Stimulated activated CD8-positive, alpha-beta memory T cell treated with anti-CD3 and anti-CD28 coated beads, Interleukin-12 subunit alpha, Interleukin-12 subunit beta, amount 100 ng/mL, for 24 hours (primary cell): ENCODE measurements around the gene PCSK2.

Source experiments
- DNase-seq: peaks from one replicate; pipeline ENCODE4 v3.0.0-alpha.2; 2020; ENCODE audit errors: extremely low read depth

Gene PCSK2

DNA sequence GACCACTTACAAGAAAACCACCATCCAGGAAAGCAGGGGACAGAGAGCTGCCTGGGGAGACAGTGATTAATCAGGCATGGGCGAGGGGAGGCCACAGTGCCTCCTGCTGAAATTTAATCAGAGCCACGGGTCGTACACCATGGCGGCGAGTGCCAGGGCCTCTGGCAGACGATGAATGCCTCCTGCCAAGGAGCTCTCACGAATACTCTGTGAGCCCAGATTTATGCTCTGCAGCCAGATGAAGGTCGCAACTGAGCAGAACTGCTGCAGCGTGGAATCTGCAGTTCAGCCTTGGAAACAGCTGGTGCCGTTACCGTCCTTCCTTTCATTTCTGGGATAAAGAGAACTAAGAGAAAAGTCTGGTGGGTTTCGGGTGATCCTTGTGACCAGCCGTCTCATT is 218.7 kb downstream of the PCSK2 start:
- DNase-seq, result no peak

DNA sequence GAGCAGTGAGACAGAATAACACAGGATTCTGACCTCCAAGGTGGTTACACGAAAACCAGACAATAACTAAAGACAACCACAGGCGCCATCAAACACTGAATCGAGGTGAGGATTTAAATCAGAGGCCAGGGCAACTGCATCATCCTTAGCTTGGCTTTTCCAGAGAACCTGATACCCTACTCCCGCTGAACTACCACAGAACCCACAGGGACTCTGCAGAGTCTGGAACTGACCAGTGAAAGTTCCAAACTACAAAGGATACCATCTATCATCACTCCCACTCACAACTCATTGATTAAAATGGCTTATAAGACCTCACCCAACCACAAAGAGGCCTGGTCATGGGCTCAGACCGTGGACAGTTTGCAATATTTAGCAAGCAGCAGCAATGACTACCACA is 219.3 kb downstream of the PCSK2 start:
- DNase-seq, result no peak

DNA sequence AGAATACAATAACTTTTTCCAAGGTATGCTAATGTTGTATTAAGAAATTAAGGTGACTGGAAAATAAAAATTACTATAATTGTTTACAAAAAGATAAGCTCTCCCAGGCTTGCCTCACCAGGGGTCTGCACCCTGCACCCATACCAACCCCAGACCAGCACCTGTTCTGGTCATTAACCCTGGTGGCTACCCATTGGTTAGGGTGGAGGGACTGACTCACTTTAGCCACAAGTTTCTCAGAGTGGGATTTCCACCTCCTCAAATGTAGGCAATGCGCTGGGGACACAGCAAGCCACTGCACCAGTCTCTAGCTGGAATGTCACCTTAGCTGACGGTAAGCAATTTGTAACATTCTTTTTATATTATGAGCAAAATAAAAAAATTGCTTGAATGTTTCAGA is 221.2 kb downstream of the PCSK2 start:
- no peak for DNase-seq

DNA sequence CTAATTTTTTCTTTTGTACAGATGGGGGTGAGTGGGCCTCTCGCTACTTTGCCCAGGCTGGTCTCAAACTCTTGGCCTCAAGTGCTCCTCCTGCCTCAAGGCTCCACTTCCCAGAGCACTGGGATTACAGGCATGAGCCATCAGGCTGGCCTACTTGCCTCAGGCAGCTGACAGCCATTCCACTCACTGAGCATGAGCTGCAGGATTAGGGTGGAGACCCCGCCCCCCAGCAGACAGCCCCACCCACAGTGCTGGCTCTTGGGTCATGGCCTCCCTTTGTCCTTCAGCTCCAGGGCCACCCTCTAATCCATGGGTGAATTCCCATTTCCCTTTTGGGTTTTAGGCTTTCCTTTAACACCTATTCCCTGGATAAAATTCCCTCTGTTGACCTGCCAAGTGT is 222.2 kb downstream of the PCSK2 start:
- no peak for DNase-seq

DNA sequence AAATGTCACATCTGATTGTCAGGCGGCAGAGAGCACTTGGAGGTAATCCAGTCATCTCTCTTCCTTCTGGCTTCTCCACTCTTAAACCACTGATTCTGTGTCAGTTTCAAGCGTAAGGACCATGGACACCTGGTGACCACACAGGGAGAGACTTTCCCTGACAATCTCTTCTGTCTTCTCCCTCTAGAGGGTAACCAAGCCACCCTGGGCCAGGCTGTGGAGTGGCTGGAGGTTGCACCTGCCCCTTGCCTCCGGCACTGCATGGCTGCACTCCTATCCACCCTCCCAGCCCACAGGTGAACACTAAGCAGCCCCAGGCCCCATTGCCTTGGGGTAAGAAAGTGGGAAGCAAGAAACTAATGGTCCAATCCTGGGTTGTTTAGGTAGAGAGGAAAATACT is 225.6 kb downstream of the PCSK2 start:
- DNase-seq, result no peak

DNA sequence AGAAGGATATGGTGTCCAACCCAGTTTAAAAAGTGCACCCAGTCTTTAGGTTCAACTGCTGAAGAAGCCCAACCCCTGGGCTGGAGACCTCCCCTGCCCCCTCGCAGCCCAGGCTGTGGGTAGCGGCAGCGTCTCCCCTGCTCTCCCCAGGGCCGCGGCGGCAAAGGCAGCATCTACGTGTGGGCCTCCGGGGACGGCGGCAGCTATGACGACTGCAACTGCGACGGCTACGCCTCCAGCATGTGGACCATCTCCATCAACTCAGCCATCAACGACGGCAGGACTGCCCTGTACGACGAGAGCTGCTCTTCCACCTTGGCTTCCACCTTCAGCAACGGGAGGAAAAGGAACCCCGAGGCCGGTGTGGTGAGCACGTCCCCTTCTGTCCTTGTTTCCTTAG is 226.8 kb downstream of the PCSK2 start:
- DNase-seq, result no peak

DNA sequence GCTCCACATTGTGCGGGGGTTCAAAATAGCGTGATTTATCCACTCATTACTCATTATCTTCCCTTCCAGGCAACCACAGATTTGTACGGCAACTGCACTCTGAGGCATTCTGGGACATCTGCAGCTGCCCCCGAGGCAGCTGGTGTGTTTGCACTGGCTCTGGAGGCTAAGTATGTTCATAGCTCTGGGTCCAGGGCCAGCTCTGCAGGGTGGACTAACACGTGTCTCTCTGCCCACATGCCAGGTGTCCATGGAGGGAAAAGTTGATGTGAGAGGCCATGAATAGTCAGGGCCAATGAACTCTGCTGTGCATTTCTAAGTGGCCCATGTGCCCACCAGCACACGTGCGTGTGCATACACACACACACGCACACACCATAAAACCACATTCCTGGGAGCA is 229.4 kb downstream of the PCSK2 start:
- no peak for DNase-seq

DNA sequence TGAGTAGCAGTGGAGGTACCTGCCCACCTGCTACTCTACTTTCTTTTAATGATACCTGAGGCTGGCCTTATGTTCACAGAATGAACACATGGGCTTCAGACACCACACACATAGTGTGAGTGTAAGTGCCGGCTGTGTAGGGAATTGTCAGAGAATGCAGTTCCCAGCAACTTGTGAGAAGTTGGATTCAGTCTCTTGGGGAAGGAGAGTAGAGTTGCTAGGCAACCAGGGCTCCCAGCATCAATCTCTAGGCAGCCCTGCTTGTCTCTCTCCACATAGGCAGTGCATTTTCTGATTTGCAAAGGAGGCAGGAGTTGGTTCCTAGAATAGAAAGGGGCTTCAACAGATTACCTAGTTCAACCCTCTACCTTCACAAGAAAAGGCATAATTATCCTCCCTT is 230.2 kb downstream of the PCSK2 start:
- DNase-seq, result no peak

DNA sequence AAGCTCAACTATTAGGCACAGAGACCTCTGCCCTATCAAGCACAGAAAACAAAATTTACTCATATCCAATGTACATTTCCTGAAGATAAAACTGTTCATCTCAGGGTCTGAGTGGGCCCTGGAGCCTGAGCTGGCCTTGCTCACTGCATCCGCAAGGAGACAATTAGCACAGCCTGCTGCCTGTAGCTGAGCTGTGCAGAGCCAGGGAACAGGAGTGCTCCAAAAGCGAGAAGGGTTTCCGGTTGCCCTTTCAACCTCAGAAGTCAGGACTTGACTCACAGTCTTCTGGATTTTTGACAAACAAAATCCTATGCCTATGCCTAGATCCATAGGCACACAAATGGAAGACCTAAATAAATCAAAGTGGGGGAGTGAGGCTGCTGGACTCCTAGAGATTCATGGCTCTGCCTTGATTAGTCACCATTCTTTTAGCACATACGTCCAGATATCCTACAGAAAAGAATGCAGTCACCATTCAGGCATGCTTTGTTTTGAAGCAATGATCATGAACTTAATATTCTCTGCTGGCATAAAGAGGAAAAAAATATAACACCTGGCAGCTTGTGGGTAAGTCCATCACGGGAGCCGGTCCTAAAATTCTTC is 230.8 kb downstream of the PCSK2 start:
- DNase-seq, result no peak

DNA sequence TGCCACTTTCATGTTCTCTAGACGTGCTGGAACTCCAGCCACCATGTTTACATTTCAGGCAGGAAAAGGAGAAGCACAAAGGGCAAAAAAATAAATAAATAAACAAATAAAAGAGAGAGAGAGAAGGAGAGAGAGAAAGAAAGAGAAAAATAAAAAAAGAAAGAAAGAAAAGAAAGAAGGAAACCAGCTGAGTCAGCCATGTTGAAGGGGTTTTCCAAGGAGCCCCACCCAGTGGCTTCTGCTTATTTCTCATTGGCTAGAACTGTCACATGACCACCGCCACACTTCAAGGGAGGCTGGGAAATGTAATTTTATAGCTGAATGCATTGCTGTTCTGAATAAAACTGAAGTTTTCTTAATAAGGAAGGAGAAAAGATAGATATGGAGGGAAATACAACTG is 233.3 kb downstream of the PCSK2 start:
- no peak for DNase-seq

DNA sequence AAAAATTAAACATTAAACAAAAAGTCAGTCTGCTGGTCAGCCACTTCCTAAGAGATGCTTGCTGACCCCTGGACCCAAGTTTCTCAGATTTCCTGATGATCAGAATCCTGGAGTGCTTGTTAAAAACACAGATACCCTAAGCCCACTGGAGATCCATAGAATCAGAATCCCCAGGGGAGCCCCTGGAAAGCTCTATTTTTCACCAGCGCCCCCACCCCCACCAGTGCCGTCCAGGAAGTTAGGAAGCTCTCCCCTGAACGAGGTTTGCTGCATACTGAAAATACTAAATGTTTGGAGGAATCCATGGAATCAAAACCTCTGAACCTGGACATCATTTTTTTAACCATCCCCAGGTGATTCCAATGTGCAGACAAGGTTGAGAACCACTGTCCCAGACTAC is 235.1 kb downstream of the PCSK2 start:
- no peak for DNase-seq

DNA sequence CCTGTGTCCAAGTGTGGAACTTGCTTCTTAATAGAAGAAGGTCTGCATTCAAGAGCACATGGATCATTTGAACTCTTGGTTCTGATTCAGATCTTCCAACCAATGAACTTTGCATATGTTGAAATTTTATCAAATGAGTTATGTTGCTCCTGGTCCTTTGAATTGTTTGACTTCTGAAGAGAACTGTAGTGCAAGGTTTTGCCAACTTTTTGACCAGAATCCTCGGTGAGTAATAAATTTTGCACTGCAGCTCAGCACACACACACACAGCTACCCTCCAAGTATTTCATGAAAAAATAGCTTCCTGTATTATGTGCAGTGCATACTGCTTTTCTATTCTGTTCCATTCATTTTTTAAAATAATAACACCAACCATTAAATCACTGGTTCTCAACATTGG is 236.9 kb downstream of the PCSK2 start:
- no peak for DNase-seq

DNA sequence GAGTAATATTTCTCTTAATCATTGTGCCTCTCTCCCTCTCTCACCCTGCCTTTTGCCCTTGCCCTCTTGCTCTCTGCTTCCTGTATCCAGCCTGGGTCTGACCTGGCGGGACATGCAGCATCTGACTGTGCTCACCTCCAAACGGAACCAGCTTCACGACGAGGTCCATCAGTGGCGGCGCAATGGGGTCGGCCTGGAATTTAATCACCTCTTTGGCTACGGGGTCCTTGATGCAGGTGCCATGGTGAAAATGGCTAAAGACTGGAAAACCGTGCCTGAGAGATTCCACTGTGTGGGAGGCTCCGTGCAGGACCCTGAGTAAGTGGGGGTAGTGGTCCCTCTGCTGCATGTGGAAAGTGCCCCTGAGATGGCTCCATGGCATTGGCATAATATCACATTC is 238.4 kb downstream of the PCSK2 start:
- DNase-seq, result no peak

DNA sequence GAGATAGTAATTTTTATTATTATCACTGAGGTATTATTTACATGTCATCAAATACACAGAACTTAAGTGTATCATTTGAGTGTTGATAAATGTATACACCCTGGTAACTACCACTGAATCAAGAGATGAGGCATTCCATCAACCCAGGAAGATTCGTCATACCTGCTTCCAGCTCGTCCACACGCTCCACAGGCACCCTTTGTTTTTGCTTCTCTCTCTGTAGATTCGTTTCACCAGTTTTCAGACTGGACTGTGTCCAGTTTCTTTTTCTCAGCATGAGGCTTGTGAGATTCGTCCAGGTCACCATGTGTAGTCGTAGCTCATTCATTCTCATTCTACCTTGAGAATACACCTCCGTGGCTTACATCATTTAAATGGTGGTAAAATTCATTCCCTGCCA is 239.8 kb downstream of the PCSK2 start:
- no peak for DNase-seq

DNA sequence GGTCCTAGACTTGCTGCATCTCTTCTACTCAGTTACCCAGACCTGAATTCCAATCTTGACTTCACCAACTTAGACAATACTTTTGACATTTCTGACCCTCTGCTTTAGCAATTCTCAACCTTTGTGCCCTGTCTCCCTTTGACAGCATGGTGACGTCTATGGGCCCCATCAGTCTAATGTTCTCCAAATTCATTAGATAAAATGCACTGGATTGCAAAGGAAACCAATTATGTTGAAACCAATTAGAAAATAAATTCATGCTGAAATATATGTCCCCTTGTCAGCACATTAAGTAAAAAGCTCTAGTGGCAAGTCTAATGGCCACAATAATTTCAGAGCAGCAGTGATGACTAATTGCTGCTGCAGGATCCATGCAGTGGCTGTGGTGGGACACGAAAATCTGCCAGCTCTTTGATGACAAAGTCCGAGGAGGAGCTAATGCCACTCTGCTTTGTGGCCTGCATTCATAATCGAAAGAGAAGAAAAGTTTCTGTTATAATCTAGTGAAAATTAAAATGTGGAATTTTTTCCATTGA is 240.3 kb downstream of the PCSK2 start:
- DNase-seq, result no peak

DNA sequence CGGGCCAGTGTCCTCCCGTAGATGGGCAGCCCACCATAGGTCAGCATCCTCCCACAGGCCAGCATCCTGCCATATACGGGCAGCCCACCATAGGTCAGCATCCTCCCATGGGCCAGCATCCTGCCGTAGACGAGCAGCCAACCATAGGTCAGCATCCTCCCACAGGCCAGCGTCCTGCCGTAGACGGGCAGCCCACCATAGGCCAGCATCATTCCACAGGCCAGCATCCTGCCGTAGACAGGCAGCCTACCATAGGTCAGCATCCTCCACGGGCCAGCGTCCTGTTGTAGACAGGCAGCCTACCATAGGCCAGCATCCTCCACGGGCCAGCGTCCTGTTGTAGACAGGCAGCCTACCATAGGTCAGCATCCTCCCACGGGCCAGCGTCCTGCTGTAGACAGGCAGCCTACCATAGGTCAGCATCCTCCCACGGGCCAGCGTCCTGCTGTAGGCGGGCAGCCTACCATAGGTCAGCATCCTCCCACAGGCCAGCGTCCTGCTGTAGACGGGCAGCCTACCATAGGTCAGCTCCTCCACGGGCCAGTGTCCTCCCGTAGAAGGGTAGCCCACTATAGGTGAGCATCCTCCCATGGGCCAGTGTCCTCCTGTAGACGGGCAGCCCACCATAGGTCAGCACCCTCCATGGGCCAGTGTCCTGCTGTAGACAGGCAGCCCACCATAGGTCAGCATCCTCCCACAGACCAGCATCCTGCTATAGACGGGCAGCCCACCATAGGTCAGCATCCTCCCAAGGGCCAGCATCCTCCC is 241.4 kb downstream of the PCSK2 start:
- no peak for DNase-seq

DNA sequence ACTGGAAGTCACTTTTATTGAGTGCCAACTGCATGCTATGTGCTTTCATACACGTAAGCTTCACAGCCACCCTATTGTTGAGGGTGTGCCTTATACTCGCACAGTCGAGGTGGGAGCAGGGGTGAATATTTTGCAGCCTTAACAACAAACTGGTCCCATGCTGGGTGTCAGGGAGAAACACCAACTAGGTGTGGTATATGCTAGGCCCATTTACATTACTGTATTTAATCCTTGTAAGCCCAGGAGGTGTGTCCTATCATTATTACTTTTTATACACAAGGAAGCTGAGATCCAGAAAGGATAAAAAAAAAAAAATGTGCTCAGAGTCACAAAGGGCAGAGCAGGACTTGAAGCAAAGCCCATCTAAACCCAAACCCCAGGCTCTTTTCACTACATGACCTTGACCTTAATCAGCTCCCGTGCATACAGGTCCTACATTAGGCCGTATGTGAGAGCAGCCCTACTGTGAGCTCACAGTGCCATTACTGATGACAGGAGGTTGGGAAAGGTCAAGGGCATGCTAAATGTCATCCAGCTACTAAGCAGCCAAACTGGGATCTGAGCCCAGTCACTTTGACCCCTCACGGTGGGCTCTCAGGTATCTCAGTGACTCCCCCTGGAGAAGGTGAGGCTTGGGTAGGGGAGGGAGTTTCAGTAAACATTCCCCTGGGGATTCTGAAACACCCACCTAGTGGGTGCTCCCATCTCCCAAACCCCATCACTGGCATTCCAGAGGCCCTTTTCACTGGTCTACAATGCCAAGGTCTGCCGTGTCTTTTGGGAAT is 242.6 kb downstream of the PCSK2 start:
- no peak for DNase-seq

DNA sequence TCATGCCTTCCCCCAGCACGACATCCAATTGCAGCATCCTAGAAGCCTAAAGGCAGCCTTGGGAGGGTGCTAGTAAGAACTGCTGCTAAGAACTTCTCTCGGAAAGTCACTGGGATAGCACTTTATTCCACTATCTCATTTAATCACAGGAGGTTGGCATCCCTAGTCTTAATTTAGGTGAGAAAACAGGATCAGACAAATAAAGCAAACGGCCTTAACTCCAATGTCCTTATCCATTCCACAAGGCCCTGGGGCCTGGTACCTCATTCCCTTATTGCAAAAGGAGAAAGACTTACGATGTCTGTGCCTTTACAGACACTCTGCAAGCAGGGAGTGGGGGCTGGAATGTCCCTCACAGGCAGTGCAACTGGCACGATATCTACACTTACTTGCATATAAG is 243.7 kb downstream of the PCSK2 start:
- DNase-seq, result no peak

DNA sequence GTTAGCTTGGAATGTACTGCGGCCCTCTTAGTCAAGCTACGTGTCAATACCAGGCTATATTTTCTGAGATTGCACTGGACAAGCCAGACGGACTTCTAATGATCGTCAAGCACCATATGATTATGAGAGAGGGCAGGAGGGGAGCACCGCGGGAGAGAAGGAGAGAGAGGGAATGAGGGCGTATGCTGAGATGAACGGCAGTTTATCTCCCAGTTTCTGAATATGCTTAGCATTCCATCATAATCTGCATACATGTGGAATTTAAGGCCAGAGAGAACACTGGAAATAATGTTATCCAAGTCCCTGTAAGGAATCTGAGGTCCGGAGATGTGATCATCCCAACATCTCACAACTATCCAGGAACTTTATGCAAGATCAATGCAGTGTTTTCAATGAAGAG is 244.1 kb downstream of the PCSK2 start:
- no peak for DNase-seq

DNA sequence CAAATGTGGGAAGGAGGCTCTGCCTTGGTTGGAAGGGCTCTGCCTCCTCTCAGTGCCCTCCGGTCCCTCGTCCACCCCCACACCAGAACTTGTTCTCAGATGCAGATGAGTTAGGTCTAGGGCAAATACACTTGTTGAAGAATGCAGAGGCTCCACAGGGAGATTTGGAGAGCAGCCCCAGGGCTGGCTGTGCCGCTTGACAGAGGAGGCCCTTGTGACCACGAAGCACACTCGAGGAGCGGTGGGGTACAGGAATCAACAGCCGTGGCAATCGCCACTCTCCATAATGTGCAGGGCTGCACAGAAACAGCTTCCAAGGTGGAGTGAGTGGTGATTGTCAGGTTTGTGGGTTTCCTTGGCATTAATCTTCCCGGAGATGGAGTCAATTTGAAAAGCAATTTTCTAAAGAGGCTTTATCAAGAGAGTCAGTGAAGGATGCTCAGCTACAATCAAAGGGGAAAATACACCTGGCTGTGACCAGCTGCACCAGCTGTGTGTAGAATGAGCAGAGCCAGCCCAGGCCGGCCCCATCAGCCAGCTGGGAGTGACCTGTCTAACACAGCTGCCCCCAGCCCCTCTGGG is 244.9 kb downstream of the PCSK2 start:
- DNase-seq, result no peak

DNA sequence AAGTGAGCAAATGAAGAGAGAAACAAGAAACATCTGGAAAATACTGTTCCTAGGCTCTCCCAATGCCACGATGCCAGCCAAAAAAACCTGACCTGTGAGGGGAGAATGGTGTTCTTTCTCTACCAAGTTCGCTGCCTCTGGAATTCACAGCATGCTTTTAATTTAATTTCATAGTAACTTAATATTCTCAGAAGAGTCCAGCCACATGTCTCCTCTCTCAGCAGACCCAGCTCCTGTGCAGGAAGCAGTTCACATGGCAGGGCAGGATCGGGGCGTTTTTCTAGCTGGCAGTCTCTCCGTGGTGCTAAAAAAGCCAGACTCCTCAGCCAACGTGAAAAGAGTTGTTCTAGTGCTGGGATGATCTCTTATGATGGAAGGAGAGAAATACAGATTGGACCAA is 246.8 kb downstream of the PCSK2 start:
- no peak for DNase-seq

DNA sequence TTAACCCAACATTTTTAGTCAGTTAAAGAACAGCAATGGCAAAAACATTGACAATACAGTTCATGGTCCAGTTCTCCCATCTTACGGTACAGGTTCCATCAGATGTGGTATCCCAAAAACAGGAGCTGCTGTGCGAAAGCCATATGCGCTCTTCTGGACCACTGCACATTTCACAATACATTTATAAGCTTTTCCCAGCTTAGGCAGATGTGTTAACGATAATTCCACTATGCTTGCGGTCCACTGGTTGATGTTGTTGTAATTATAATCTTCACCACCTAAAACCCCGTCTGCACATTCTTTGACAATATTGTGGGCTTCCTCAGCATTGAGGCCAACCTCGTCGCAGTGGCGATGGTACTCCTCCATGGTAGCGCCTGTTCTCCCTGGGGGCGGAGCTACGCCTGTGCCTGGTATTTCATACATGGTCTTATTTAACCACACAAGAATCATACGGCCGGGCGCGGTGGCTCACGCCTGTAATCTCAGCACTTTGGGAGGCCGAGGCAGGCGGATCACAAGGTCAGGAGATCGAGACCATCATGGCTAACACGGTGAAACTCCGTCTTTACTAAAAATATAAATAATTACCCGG is 252.3 kb downstream of the PCSK2 start:
- no peak for DNase-seq
